GM10847 (cell line): ENCODE data around the gene GPN2.

ENCODE experiments used
- POLR2A ChIP-seq: IDR thresholded peaks from 2 replicates; pipeline ENCODE4 v1.6.1; 2011; ENCODE audit not compliant: insufficient read length; ENCODE audit errors: extremely low read depth

GPN2 gene

DNA sequence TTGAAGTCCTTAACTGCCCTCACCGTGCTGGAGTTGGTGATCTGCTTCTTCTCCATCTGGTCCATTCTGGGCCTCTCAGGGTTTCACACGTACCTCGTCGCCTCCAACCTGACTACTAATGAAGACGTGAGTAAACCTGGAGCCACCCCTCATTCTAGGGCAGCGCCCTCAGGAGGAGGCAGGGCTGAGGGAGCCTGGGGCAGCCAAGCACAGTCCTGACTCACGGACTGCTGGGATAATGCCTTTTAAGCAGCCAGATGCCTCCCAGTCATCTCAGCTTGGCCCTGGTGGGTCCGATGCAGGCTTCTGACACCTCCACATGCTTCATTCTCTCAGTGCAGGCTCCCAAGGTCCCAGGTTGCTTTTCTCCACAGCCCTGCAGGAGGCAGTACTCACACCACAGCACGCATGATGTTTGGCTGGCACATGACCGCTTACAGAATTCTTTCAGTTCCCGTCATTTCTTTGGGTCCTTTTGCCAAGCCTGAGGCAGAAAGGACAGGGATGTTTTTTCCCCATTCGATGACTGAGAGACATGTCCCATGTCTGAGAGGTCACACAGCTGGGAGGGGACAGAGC lies 38.9 kb downstream of the GPN2 start:
- TF ChIP-seq POLR2A, result no peak

GRCh38 chr1:26848941-26849774 lies 40.9 kb downstream of the GPN2 start:
- TF ChIP-seq POLR2A, result no peak

DNA sequence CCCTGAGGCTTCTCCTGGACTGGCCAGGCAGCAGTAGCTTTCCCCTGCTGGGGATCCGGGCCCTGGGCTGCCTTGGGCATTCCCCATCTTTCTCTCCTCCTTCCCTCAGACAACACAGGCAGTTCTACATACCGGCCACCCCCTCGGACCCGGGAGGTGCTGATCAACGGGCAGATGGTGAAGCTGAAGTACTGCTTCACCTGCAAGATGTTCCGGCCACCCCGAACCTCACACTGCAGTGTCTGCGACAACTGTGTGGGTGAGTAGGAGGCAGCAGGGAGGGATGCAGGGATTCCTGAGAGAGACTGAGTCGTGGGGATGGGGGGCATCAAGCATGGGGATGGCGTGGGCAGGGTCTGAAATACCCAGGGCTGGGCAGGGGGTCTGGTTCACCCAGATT lies 41.6 kb downstream of the GPN2 start:
- TF ChIP-seq POLR2A, result no peak

GRCh38 chr1:26844424-26845196 lies 45.5 kb downstream of the GPN2 start:
- TF ChIP-seq POLR2A, result no peak

GRCh38 chr1:26839779-26840178 lies 50.3 kb downstream of the GPN2 start:
- TF ChIP-seq POLR2A, result no peak

DNA sequence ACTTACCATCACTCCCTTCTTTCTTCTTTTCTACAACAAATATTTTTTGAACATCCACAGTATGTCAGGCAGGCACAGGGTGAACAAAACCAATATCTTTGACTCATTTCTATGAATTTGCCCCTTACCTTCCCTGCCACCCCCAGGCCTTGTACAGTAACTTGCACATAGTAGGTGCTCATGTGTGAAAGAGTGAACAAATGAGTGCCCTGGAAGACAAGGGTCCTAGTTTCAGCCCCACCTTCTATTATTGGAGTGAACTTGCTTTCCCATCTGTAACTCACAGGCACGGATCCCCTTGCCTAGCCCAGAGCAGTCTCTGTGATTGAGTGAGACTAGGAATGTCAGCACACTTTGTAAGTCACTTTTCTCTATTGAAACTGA lies 50.8 kb downstream of the GPN2 start:
- no peak for TF ChIP-seq POLR2A

DNA sequence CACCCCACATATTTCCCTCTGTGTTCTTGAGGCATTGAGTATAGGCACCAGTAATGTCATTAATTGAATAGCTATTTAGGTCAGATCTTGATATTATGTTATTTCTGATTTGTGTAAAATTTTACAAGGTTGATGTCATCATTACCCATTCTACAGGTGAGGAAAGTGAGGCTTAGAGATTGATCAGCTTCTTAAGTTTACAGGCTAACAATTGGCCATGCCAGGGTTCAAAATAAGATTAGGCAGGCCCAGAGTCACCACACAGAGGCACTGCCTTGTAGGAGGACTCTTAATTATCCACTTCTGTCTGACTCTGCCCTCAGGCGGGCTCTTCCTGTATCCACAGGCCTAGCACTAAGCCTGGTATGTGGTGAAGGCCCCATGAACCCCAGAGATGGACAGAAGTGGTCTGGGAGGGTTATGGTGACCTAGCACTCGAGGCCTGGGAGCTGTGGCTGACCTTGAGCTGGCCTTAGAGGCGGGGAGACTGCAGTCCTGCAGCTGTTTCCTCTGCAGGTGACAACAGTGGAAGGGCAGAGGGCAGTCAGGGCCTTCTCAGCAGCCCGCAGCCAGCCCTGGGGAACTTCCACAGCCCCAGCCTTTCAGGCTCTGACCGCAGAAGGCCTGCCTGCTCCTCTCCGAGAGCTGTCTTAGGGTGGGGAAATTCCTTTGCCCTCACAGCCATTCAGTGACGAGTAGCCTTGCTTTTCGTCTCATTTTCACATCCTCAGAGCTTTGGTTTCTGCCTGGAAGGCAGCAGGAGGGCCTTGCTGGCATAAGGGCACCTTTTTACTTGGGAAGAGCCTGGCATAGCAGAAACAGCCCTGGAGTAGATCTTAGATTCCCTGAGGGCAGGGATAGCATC lies 51.4 kb downstream of the GPN2 start:
- TF ChIP-seq POLR2A, result no peak

DNA sequence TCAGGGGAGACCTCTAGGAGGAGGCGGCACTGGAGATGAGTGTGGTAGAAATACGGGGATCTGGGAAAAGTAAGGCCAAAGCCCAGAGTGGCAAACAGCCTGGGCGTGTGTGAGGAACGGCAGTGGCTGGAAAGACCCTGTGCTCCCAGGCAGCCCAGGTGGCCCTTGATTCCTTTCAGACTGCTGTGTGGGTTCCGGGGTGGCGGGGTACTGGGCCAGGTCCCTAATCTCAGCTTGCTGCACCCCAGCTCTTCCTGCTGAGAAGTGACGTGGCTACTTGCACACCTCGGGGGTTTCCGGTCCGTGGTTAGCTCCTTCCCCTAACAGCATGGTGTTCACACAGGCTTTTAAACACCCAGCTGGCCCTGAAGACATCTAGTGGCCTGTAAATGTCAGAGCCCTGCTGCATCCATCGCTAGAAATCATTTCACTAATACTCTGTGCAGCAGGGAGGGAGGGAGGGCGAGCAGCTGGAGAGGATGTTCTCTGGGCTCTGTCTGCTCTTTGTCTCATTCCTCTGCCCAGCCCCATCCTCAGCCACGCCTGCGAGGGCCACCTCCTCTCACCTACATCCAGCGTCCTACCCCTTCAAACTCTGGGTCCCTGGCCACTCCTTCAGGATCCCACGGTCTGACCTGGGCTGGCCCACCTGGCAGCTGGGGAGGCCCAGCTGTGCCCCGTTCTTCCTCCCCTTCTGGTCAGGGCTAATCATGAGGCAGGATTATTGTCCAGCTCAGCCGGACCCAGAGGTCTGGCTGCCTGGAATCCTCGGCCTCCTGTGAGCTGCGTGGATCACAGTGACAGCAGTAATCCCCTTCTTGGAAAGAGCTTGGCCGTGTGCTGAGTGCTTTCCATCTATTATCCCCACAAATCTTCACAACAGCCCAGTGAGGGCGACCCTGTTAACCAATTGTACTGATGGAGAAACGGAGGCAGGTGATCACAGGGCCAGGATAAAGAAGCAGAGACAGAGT lies 56.4 kb downstream of the GPN2 start:
- peak; percentile 58 for TF ChIP-seq POLR2A

DNA sequence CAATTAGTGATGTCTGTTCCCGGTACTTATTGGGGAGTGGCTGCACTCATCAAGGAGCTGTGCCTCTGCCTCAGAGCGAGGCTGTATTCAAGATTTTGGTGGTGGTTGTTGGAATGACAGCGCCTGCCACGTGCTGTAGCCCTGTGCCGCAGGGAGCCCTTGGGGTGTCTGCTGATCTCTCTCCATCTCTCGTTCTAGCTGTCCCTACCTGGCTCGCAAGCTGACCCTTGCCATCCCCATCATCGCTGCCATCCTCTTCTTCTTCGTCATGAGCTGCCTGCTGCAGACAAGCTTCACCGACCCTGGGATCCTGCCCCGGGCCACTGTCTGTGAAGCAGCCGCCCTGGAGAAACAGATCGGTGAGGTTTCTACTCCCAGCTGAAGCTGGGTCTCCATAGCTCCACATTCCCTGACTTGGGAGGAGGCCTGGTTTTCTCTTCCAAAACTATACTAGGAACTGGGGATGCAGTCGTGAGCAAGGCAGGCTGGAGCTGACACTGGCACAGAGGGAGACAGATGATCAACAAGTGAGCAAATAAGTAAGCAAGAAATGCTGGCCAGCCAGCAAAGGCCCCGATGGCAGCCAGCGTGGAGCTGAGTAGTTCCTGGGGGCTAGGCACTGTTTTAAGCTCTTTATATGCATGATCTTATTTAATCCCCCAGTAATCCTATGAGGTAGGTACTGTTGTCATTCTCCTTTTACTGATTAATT lies 57.7 kb downstream of the GPN2 start:
- no peak for TF ChIP-seq POLR2A

DNA sequence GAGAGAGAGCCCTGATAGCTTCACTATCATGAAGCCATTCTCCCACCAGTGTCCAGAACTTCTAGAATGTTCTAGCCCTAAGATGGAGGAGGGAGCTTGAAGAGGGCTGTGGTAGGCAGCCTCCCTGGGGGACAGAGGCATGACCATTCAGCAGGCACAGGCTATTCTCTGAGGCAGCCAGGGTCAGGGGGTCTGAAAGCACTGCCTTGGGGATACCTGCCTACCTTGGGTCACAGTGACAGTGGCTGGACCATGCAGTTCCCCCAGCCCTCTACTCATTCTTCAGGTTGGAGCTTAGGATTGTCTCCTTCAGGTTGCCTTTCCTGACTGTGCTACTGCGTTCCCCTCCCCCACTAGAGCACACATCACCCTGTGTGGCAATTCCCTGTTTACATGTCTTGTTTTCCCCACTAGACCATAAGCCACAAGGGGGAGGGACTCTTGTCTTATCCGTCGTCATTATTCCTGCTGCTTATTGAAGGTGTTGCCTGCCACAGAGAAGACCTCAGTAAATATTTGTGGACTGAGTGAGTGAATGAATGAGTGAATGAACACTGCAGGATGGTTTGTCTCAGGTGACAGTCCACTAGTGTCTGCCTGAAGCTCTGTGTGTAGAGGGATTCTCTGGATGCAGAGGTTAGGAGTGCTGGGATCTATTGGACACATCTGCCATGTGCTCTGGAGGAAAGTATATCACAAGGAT lies 58.4 kb downstream of the GPN2 start:
- TF ChIP-seq POLR2A, result no peak

GRCh38 chr1:26831059-26831458 lies 59.0 kb downstream of the GPN2 start:
- TF ChIP-seq POLR2A, result no peak

- TF ChIP-seq POLR2A, result no peak
These were observed 60.7 kb downstream of the GPN2 start for GRCh38 chr1:26829184-26829911.
